Liver (tissue), 9 donors: ENCODE results near the gene SLC8A1. TPM values are rescaled to one million over a fixed set of nuclear protein-coding genes. Genes with fewer than 3 reads are reported as not detected.

Experiments used
- DNase-seq: peaks from one replicate; pipeline ENCODE4 v3.0.0-alpha.2; 2017; ENCODE audit warnings: low spot score
- H3K27ac ChIP-seq, 2 donors: one replicate each; pipeline ENCODE4 v1.7.0; 2013; ENCODE audit warnings: inconsistent platforms in 2 of 2, low read length in 2 of 2, control low read depth in 1 of 2, low read depth in 1 of 2, mild to moderate bottlenecking in 1 of 2
- H3K27me3 ChIP-seq, 4 donors: one replicate each; pipeline versions ENCODE4 v1.6.1 to v1.7.0; 2013; ENCODE audit warnings: low read length in 3 of 4, inconsistent platforms in 1 of 4, mild to moderate bottlenecking in 1 of 4, moderate library complexity in 1 of 4; ENCODE audit not compliant: control insufficient read depth in 4 of 4, insufficient read depth in 4 of 4
- H3K36me3 ChIP-seq, 4 donors: one replicate each; pipeline versions ENCODE4 v1.6.1 to v1.7.0; 2013; ENCODE audit warnings: low read length in 3 of 4, mild to moderate bottlenecking in 3 of 4, low read depth in 1 of 4, moderate library complexity in 1 of 4; ENCODE audit not compliant: control insufficient read depth in 4 of 4, insufficient read depth in 3 of 4
- H3K4me1 ChIP-seq, 4 donors: one replicate each; pipeline versions ENCODE4 v1.6.1 to v1.7.0; 2013; ENCODE audit warnings: low read length in 3 of 4, mild to moderate bottlenecking in 3 of 4, moderate library complexity in 1 of 4; ENCODE audit not compliant: control insufficient read depth in 4 of 4, insufficient read depth in 4 of 4
- H3K4me3 ChIP-seq, 3 donors: one replicate each; pipeline versions ENCODE4 v1.6.1 to v1.7.0; 2013; ENCODE audit warnings: low read length in 3 of 3, control low read depth in 1 of 3, low read depth in 1 of 3, mild to moderate bottlenecking in 1 of 3
- H3K9ac ChIP-seq, 2 donors: one replicate each; pipeline ENCODE4 v1.7.0; 2013; ENCODE audit warnings: low read length in 2 of 2, mild to moderate bottlenecking in 2 of 2, moderate library complexity in 2 of 2, control low read depth in 1 of 2, low read depth in 1 of 2
- H3K9me3 ChIP-seq, 4 donors: one replicate each; pipeline versions ENCODE4 v1.6.1 to v1.7.0; 2013; ENCODE audit warnings: low read length in 3 of 4; ENCODE audit not compliant: control insufficient read depth in 4 of 4
- ATF3 ChIP-seq: IDR thresholded peaks from 2 replicates; pipeline ENCODE4 v1.6.1; 2016; ENCODE audit warnings: antibody characterized with exemption
- EGR1 ChIP-seq, 2 donors: IDR thresholded peaks; 2 replicates each; pipeline ENCODE4 v1.6.1; 2016 to 2018; ENCODE audit warnings: antibody characterized with exemption in 2 of 2, low read depth in 2 of 2
- FOXA1 ChIP-seq: IDR thresholded peaks from 2 replicates; pipeline ENCODE4 v1.6.1; 2016; ENCODE audit warnings: antibody characterized with exemption
- GABPA ChIP-seq, 2 donors: IDR thresholded peaks in 1 of 2; conservative IDR thresholded peaks in 1 of 2; 2 replicates each; pipeline ENCODE4 v1.6.1; 2016; ENCODE audit warnings: antibody characterized with exemption in 2 of 2, mild to moderate bottlenecking in 1 of 2, moderate library complexity in 1 of 2
- HNF4A ChIP-seq, 2 donors: conservative IDR thresholded peaks; 2 replicates each; pipeline ENCODE4 v1.6.1; 2016; ENCODE audit warnings: antibody characterized with exemption in 2 of 2, mild to moderate bottlenecking in 2 of 2
- HNF4G ChIP-seq: IDR thresholded peaks from 2 replicates; pipeline ENCODE4 v1.6.1; 2016; ENCODE audit warnings: antibody characterized with exemption
- NR2F2 ChIP-seq: IDR thresholded peaks from 2 replicates; pipeline ENCODE4 v1.6.1; 2016; ENCODE audit warnings: antibody characterized with exemption
- RAD21 ChIP-seq, 2 donors: IDR thresholded peaks; 2 replicates each; pipeline ENCODE4 v1.6.1; 2016; ENCODE audit warnings: antibody characterized with exemption in 2 of 2, mild to moderate bottlenecking in 2 of 2
- RXRA ChIP-seq, 2 donors: IDR thresholded peaks; 2 replicates each; pipeline ENCODE4 v1.6.1; 2017 to 2018; ENCODE audit warnings: antibody characterized with exemption in 2 of 2, mild to moderate bottlenecking in 1 of 2
- SP1 ChIP-seq: IDR thresholded peaks from 2 replicates; pipeline ENCODE4 v1.6.1; 2018; ENCODE audit warnings: antibody characterized with exemption, mild to moderate bottlenecking
- TAF1 ChIP-seq: conservative IDR thresholded peaks from 2 replicates; pipeline ENCODE4 v1.6.1; 2016; ENCODE audit warnings: antibody characterized with exemption, mild to moderate bottlenecking
- YY1 ChIP-seq: IDR thresholded peaks from 2 replicates; pipeline ENCODE4 v1.6.1; 2016; ENCODE audit warnings: antibody characterized with exemption, mild to moderate bottlenecking
- WGBS: extraction: QIAGEN DNeasy Blood & Tissue Kit; methylation state at CpG from one replicate; pipeline ENCODE4 v1.1.7; 2013; 5-methylcytosine and 5-hydroxymethylcytosine counted together
- polyA plus RNA-seq, 2 donors: library from polyadenylated mRNA; stranded (reverse) in 1 of 2; unstranded in 1 of 2; fragments of 200-250 nt in 1 of 2; fragments of >200 nt in 1 of 2; fragmentation: Nextera tagmentation in 1 of 2; extraction: Ambion mirVana in 1 of 2; gene quantifications; one replicate each; pipeline versions ENCODE4 v1.2.1 to v1.2.3, GENCODE V29; 2013 to 2015
- total RNA-seq, 2 donors: library from RNA; depleted of rRNA; stranded (reverse); fragments of >200 nt; gene quantifications; one replicate each; pipeline ENCODE4 v1.2.3, GENCODE V29; 2014
- TF ChIP-seq, protein P1 (sequence below): IDR thresholded peaks from 2 replicates; pipeline ENCODE4 v1.6.1; 2016; ENCODE audit warnings: antibody characterized with exemption, mild to moderate bottlenecking
- TF ChIP-seq, protein P2 (sequence below): IDR thresholded peaks from 2 replicates; pipeline ENCODE4 v1.6.1; 2016; ENCODE audit warnings: antibody characterized with exemption
- donor health status: healthy.
- donor health status: healthy.
- donor health status: healthy.
- donor health status: healthy.
- donor health status: healthy.

SLC8A1 gene
- total and polyA plus RNA-seq, 4 donors, result 1.2 to 18.5 (median 8.2) TPM

- H3K4me1 ChIP-seq, result no peaks in the 10 kb centered on the region
- no peaks in the 10 kb centered on the region for H3K36me3 ChIP-seq
- WGBS, result 46% methylated on average over 7 of the region's 7 CpGs
- H3K27me3 ChIP-seq, result peaks cover 0 to 2% (median 0%) of the 10 kb centered on the region in 4 donors
- H3K4me3 ChIP-seq, result no peak overlapping the region
- H3K9me3 ChIP-seq, result no peaks in the 10 kb centered on the region
- H3K27ac ChIP-seq, result no peak overlapping the region
- peak; percentile 17 for TF ChIP-seq NR2F2
- TF ChIP-seq, protein P1, sequence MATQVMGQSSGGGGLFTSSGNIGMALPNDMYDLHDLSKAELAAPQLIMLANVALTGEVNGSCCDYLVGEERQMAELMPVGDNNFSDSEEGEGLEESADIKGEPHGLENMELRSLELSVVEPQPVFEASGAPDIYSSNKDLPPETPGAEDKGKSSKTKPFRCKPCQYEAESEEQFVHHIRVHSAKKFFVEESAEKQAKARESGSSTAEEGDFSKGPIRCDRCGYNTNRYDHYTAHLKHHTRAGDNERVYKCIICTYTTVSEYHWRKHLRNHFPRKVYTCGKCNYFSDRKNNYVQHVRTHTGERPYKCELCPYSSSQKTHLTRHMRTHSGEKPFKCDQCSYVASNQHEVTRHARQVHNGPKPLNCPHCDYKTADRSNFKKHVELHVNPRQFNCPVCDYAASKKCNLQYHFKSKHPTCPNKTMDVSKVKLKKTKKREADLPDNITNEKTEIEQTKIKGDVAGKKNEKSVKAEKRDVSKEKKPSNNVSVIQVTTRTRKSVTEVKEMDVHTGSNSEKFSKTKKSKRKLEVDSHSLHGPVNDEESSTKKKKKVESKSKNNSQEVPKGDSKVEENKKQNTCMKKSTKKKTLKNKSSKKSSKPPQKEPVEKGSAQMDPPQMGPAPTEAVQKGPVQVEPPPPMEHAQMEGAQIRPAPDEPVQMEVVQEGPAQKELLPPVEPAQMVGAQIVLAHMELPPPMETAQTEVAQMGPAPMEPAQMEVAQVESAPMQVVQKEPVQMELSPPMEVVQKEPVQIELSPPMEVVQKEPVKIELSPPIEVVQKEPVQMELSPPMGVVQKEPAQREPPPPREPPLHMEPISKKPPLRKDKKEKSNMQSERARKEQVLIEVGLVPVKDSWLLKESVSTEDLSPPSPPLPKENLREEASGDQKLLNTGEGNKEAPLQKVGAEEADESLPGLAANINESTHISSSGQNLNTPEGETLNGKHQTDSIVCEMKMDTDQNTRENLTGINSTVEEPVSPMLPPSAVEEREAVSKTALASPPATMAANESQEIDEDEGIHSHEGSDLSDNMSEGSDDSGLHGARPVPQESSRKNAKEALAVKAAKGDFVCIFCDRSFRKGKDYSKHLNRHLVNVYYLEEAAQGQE, result no peak
- H3K9ac ChIP-seq, result no peak overlapping the region
- no peak for DNase-seq
These were observed 119.6 kb downstream of the SLC8A1 start for GRCh38 chr2:40332191-40332826.

- Histone ChIP-seq H3K9me3 (no peaks in the 10 kb centered on the region), H3K4me3 (no peak overlapping the region), H3K36me3 (no peaks in the 10 kb centered on the region), H3K27ac (no peak overlapping the region), H3K4me1 (no peaks in the 10 kb centered on the region), H3K27me3 (peaks cover 0 to 3% (median 0%) of the 10 kb centered on the region in 4 donors), H3K9ac (no peak overlapping the region)
- TF ChIP-seq GABPA (IDR thresholded peaks at IDR 0.05 in 1 of 2, conservative IDR thresholded peaks at IDR 0.05 in 1 of 2) (no peak), RXRA (IDR thresholded peaks at IDR 0.05) (no peak), TAF1 (no peak), NR2F2 (no peak), RAD21 (IDR thresholded peaks at IDR 0.05) (no peak), ATF3 (no peak), FOXA1 (no peak), EGR1 (IDR thresholded peaks at IDR 0.05; ENCODE audit: low read depth in 2 of 2) (no peak), HNF4G (no peak), HNF4A (conservative IDR thresholded peaks at IDR 0.05) (no peak), YY1 (no peak), SP1 (no peak)
- TF ChIP-seq, protein P1, result no peak
- TF ChIP-seq, protein P2, sequence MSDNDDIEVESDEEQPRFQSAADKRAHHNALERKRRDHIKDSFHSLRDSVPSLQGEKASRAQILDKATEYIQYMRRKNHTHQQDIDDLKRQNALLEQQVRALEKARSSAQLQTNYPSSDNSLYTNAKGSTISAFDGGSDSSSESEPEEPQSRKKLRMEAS, result no peak
- WGBS, result 65% methylated on average over 3 of the region's 3 CpGs
- no peak for DNase-seq
These were observed 121.8 kb downstream of the SLC8A1 start for GRCh38 chr2:40330096-40330495.
